Midbrain (tissue), 1 donor: ENCODE results near the gene ADGRB2.

ENCODE experiments used
- DNase-seq: peaks from one replicate; lab custom pipeline; 2025; lab: John Stamatoyannopoulos, UW

Gene ADGRB2

DNA sequence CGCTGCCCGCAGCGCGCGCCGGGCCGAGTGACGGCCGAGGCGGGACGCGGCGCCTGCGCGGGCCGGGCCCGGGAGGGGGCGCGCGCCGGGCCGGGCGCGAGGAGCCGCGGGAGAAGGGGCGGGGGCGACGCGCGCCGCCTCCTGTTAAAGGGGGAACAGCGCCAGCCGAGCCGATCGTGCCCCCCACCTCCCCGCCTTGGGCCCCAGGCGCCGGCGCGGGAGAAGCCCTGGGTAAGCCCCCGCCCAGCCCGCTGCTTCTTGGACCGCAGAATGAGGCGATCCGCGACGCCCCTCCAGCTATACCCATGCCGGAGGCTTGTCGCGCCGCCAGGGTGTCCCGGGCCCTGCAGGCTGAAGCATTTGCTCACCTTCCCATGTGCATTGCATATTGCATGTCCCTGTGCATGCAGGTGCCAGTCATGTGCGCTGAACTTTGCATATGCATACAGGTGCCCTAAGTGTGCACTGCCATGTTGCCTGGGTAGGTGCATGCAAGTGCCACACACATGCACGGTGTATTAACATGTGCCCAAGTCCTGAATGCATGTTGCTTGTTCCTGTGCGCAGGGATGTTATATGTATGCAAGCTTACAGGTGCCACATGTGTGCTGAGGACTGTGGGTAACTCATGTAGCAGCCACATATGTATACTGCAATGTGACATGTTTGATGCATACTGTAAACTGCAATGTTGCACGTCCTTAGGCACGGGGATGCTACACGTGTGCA lies at the start of gene ADGRB2:
ADGRB2 (minus strand) TSS at position 29 of the 729 bp plus-strand sequence. CDS start 7,119 bp downstream, outside the sequence.
- DNase-seq = peak; percentile 21

- DNase-seq = no peak
These were observed 48.2 kb upstream of the ADGRB2 start for GRCh38 chr1:31812158-31812829.

DNA sequence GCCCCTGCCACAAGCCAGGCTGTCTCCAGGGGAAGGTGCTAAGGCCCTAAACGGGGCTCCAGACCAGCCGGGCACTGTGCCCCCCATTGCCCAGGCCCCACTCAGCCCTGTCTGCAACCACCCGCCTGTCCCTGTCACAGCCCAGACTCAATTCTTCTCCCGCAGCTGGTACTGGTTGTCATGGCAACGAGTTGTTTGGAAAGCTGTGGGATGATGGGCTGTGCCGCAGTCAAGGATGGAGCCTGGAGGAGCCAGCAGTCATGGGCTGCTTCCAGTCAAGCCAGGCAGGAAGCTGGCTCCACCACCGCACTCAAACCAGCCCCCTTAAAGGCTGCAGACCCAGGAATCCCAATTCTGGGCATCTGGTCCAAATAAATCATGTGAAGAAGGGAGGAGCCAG lies 47.5 kb upstream of the ADGRB2 start:
- peak; percentile 91 for DNase-seq

GRCh38 chr1:31809698-31810097 lies 45.6 kb upstream of the ADGRB2 start:
- DNase-seq = no peak

DNA sequence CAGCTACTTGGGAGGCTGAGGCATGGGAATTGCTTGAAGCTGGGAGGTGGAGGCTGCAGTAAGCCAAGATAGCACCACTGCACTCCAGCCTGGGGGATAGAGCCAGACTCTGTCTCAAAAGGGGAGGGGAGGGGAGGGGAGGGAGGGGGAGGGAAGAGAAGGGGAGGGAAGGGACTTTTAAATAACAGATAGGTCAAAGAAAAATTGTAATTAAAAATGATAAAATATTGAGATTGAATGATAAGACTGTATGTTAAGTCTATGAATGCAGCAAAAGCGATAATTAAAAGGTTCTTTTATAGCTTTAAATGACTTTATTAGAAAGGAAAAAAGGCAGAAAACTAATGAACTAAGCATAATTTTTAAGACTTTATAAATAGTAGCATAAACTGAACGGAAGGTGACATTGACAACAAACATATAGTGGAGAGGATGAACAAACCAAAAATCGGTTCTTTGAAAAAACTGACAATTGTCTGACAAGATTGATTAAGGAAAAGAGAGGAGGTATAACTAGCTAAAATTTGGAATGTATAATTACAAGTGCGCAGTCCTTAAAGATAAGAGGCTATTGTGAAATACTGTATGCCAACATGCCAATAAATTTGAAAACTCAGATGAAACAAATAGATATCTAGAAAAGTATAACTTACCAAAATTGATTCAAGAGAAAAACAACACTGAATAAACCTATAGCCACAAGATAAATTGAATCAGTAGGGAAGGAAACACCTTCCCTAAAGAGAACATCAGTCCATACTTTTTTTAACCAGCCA lies 43.3 kb upstream of the ADGRB2 start:
- DNase-seq = no peak

GRCh38 chr1:31805318-31805717 lies 41.2 kb upstream of the ADGRB2 start:
- no peak for DNase-seq

GRCh38 chr1:31804098-31804497 lies 40.0 kb upstream of the ADGRB2 start:
- no peak for DNase-seq

DNA sequence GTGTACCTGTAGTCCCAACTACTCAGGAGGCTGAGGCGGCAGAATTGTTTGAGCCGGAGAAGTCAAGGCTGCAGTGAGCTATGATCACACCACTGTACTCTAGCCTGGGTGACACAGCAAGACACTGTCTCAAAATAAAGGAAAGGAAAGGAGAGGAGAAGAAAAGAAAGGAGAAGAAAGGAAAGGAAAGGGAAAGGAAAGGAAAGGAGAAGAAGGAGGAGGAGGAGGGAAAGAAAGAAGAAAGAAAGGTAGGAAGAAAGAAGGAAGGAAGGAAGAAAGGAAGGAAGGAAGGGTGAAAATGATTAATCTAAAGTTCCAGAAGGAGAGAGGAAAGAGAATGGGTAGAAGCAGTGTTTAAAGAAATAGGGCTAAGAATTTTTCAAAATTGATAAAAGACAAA lies 39.5 kb upstream of the ADGRB2 start:
- no peak for DNase-seq

DNA sequence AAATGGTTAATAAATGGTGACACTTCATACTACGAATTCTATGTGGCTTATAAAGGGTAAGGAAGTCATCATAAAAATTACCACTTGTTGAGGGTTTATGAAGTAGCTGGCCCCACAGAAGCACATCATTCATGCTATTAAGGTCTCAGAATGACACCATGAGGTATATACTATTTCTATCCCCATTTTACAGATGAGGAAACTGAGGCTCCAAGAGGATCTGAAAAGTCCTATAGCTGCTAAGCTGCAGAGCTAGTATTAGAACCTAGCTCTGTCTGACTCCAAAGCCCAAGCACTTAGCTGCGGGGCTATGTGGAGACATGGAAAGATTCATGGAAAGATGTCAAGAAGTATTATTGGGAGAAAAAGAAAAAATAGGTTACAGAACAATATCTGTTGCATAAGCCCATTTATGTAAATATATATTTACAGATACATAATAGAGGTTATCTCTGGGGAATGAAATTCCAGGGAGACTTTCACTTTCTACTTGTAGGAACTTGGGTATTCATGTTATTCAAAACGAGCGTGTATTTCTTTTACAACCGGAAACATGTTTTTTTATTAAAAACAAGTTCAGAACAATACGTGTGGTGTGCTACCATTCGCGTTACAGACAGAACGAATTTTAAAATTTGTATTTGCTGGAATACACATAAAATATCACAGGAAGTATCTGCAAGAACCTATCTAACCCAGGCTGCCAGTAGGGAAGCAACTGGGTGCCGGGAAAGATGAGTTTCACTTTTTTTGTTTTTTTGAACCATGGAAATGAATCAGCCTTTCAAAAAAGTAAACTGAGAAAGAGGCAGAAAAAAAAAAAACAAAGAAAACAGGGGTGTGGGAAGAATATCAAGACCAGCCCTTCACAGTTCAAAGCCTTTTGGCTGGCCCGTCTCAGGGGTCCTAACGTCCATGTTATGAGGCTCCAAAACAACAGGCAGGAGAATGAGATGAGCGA lies 38.3 kb upstream of the ADGRB2 start:
- DNase-seq = peak; percentile 49

DNA sequence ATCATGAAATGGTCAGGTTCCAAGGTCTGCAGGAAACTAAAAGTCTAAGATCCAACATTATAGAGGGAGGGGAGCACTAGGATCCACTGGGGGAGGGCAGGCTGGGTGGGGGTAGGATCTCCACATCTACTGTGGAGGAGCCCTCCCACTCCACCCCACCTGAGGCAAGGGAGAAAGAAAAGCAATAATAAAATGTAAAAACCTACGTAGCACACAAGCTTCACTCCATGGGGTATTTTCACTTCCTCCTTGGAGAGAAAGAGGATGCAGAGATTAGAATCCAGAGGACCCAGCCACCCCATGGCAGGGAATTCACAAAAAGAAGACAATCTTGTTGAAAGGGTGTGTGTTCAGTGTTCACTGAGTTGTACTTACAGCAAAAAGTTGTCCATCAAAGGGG lies 37.3 kb upstream of the ADGRB2 start:
- no peak for DNase-seq

DNA sequence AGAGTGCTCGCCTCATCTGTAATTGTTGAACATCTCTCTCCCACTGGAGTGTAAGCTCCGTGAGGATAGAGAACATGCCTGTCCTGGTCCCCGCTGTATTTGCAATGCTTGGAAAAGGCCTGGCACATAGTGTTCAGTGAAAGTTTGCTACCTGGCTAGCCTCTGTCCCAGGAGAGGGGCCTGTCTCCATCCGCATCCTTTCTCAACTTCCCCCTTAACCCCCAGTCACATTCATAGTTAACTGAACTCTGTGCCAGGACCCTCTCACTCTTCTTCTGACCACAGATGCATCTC lies 36.5 kb upstream of the ADGRB2 start:
- no peak for DNase-seq

- no peak for DNase-seq
These were observed 35.9 kb upstream of the ADGRB2 start for GRCh38 chr1:31799895-31800673.

GRCh38 chr1:31799196-31799894 lies 35.2 kb upstream of the ADGRB2 start:
- DNase-seq = no peak

DNA sequence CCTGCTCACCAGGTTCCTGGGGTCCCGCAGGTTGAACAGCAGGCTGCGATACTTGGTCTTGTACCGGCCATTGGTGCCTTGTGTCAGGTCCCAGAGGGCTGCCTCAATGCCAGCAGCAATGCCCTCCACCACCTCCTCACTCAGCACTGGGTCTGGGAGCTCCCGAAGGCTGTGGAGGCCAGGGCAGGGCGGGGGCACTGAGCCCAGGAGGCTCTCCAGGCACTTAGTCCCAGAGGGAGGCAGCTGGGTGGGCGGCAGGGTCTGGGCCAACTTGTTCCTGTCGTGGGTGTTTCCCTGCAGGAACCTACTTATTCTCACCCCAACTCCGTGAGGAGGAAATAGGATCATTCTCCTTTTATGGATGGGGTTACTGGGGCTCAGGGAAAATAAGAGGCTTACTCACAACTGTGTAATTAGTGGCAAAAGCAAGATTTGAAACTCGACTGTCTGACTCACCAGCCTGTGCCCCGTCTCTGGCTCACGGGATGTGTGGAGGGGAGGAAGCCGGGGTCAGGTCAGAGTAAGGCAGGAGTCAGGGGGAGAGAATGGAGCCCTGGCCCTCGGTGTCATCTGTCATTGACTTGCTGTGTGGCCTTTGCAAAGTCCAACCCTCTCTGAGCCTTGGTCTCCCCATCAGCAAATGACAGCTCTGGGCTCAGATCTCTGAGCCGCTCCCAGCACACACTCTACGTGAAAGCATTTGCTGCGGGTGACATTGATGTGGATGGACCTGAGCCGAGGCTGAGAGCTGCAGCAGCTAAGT lies 34.5 kb upstream of the ADGRB2 start:
- DNase-seq = no peak

DNA sequence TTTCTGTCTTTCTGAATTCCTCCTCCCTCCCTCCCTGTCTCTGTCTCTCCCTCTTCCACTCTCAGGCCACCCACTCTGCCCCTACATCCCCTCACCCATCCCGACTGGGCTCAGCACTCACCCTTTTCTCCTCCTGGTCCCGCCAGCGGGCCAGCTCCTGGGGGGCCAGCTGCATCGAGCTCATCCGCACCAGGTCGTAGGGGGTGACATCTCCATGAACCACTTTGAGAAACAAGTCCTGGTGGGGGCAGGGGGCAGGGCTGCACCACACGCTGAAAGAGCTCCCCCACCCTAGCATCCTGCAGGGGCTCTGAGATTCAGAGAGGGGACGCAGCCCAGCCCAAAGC lies 33.9 kb upstream of the ADGRB2 start:
- DNase-seq = no peak

- no peak for DNase-seq
These were observed 33.1 kb upstream of the ADGRB2 start for GRCh38 chr1:31797216-31797615.

- DNase-seq = no peak
These were observed 32.6 kb upstream of the ADGRB2 start for GRCh38 chr1:31796707-31797106.

DNA sequence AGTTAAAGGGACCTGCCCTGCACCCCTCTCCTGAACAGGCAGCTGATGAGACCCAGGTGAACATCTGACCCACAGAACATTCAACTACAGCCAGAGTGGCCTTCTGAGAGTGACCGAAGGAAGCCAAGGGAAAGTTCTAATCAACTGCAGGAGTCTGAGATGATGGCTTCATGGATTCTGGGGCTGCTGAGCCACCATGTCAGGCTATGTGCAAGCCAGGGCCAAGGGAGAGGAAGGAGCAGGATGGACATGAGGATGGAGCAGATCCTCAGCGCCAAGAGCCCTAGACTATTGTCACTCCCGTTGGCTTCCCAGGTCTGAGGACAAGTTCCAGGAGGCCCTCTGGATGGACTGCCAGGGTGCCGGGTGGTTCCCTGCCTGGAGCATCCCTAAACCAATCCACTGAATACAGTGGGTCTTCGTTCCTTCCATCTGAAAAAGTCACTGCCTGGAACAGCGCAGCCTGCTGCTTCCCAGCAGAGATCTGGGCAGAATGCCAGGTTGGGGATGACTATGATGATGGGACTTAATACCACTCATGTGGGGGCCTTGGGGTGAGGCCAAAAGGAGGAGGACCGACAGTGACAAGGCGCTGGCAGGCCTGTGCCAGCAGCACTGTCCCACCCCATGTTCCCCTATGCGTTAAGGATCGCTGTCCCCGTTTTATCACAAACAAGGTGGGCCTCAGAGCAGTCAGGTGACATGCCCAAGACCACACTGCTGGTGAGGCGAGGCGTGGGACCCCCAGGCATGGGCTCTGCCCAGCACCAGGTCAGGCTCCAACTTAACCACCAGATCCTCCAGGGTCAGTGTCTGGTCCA lies 31.9 kb upstream of the ADGRB2 start:
- peak; percentile 9 for DNase-seq

DNA sequence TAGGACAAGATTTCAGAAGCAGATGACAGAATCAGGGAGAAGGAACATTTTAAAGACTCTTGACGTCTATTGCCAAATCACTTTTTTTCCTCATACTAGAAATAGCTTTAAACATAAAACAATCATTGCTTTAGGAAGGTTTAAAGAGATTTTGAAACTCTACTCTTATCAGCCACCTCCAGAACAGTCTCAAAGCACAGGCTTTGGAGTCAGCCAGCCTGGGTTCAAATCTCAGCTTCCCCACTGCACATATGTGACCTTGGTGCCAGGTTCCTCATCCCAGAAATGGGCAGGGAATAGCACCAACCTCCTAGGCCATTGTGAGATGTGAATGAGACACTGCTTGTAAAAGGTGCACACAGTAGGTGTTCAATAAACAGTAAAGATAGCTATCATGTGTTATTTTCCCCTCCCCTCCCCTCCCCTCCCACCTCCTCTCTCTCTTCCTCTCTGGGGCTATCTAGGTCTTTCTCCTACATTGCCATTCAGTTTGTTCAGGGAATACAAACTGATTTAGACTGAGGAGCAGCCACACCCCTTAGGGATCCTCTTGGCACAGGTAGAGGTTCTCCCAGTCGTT lies 31.0 kb upstream of the ADGRB2 start:
- no peak for DNase-seq
